H9 (cell line): ENCODE data around the gene CAB39. TPM values are rescaled to one million over a fixed set of nuclear protein-coding genes. Genes with fewer than 3 reads are reported as not detected.

Source experiments
- DNase-seq: peaks from one replicate; pipeline ENCODE4 v3.0.0-alpha.2; 2017
- H2AFZ ChIP-seq: one replicate; pipeline ENCODE4 v1.6.1; 2013; ENCODE audit warnings: mild to moderate bottlenecking, low read length, control low read depth, moderate library complexity
- H2AK5ac ChIP-seq: 2 replicates; pipeline ENCODE4 v1.6.1; 2013; ENCODE audit warnings: low read length, control low read depth, mixed read lengths; ENCODE audit not compliant: insufficient read length
- H2BK120ac ChIP-seq: one replicate; pipeline ENCODE4 v1.6.1; 2013; ENCODE audit warnings: low read depth, mild to moderate bottlenecking, low read length, control low read depth, inconsistent platforms; ENCODE audit not compliant: poor library complexity, severe bottlenecking
- H2BK12ac ChIP-seq: 2 replicates; pipeline ENCODE4 v1.6.1; 2013; ENCODE audit warnings: low read length, control low read depth, mixed read lengths, low read depth; ENCODE audit not compliant: insufficient read length
- H2BK15ac ChIP-seq: 2 replicates; pipeline ENCODE4 v1.6.1; 2013; ENCODE audit warnings: low read depth, low read length, control low read depth
- H2BK20ac ChIP-seq: one replicate; pipeline ENCODE4 v1.6.1; 2013; ENCODE audit warnings: low read depth, mild to moderate bottlenecking, low read length, control low read depth, inconsistent platforms; ENCODE audit not compliant: poor library complexity, severe bottlenecking
- H2BK5ac ChIP-seq: 2 replicates; pipeline ENCODE4 v1.6.1; 2013; ENCODE audit warnings: low read length, control low read depth, mixed read lengths; ENCODE audit not compliant: insufficient read length
- H3K14ac ChIP-seq: 2 replicates; pipeline ENCODE4 v1.6.1; 2013; ENCODE audit warnings: low read length, control low read depth; ENCODE audit not compliant: insufficient read depth
- H3K18ac ChIP-seq: 2 replicates; pipeline ENCODE4 v1.6.1; 2013; ENCODE audit warnings: low read depth, mild to moderate bottlenecking, mixed read lengths, low read length, control low read depth; ENCODE audit not compliant: insufficient read length
- H3K23ac ChIP-seq: 2 replicates; pipeline ENCODE4 v1.6.1; 2013; ENCODE audit warnings: low read length, control low read depth, mixed read lengths, low read depth; ENCODE audit not compliant: insufficient read length
- H3K23me2 ChIP-seq: 2 replicates; pipeline ENCODE4 v1.6.1; 2013; ENCODE audit warnings: low read depth, mild to moderate bottlenecking, mixed read lengths, low read length, control low read depth; ENCODE audit not compliant: insufficient read length, poor library complexity, severe bottlenecking
- H3K27ac ChIP-seq: 2 replicates; pipeline ENCODE4 v1.5.1; 2013; ENCODE audit warnings: low read length, control low read depth, mixed read lengths, low read depth; ENCODE audit not compliant: insufficient read length
- H3K27me3 ChIP-seq: 2 replicates; pipeline ENCODE4 v1.6.1; 2013; ENCODE audit warnings: low read length, control low read depth, inconsistent platforms; ENCODE audit not compliant: insufficient read depth
- H3K4ac ChIP-seq: 2 replicates; pipeline ENCODE4 v1.6.1; 2013; ENCODE audit warnings: low read depth, mild to moderate bottlenecking, control low read depth, inconsistent platforms, low read length, moderate library complexity
- H3K4me1 ChIP-seq: 2 replicates; pipeline ENCODE4 v1.6.1; 2013; ENCODE audit warnings: low read length, control low read depth, inconsistent platforms; ENCODE audit not compliant: insufficient read depth
- H3K4me2 ChIP-seq: 2 replicates; pipeline ENCODE4 v1.6.1; 2013; ENCODE audit warnings: low read length, control low read depth, mixed read lengths; ENCODE audit not compliant: insufficient read length, insufficient read depth
- H3K56ac ChIP-seq: 2 replicates; pipeline ENCODE4 v1.6.1; 2013; ENCODE audit warnings: low read depth, mild to moderate bottlenecking, mixed read lengths, low read length, control low read depth; ENCODE audit not compliant: insufficient read length
- H3K79me1 ChIP-seq: 2 replicates; pipeline ENCODE4 v1.6.1; 2013; ENCODE audit warnings: low read depth, mild to moderate bottlenecking, moderate library complexity, low read length, control low read depth, inconsistent platforms; ENCODE audit not compliant: insufficient read depth, poor library complexity, severe bottlenecking
- H3K79me2 ChIP-seq: 2 replicates; pipeline ENCODE4 v1.6.1; 2013; ENCODE audit warnings: low read length, control low read depth, inconsistent platforms; ENCODE audit not compliant: insufficient read depth
- H3K9ac ChIP-seq: 2 replicates; pipeline ENCODE4 v1.6.1; 2013; ENCODE audit warnings: low read length, control low read depth, mixed read lengths; ENCODE audit not compliant: insufficient read length; ENCODE audit errors: extremely low read depth
- H3K9me3 ChIP-seq: one replicate; pipeline ENCODE4 v1.6.1; 2013; ENCODE audit warnings: low read depth, low read length, inconsistent platforms; ENCODE audit not compliant: control insufficient read depth
- H3T11ph ChIP-seq: one replicate; pipeline ENCODE4 v1.6.1; 2013; ENCODE audit warnings: mild to moderate bottlenecking, low read length, control low read depth, inconsistent platforms
- H4K20me1 ChIP-seq: one replicate; pipeline ENCODE4 v1.6.1; 2013; ENCODE audit not compliant: control insufficient read depth, insufficient read length, insufficient read depth
- H4K5ac ChIP-seq: 2 replicates; pipeline ENCODE4 v1.6.1; 2013; ENCODE audit warnings: low read depth, mild to moderate bottlenecking, mixed read lengths, low read length, control low read depth; ENCODE audit not compliant: insufficient read length
- H4K8ac ChIP-seq: replicated peaks from 2 replicates; pipeline ENCODE4 v1.6.1; 2013; ENCODE audit warnings: low read length, control low read depth, mixed read lengths, low read depth; ENCODE audit not compliant: insufficient read length
- H4K91ac ChIP-seq: 2 replicates; pipeline ENCODE4 v1.6.1; 2013; ENCODE audit warnings: low read depth, mild to moderate bottlenecking, moderate library complexity, mixed read lengths, low read length, control low read depth; ENCODE audit not compliant: insufficient read length
- H3K27ac Mint-ChIP-seq, 3 experiments: 2 replicates in 2 of 3; 3 replicates in 1 of 3; pipeline ENCODE4 v1.8.0; 2020 to 2021; ENCODE audit warnings: mixed read lengths in 3 of 3, mild to moderate bottlenecking in 1 of 3, moderate library complexity in 1 of 3
- H3K27me3 Mint-ChIP-seq: 2 replicates; pipeline ENCODE4 v1.8.0; 2021; ENCODE audit warnings: low read depth, mild to moderate bottlenecking, moderate library complexity, mixed read lengths
- H3K36me3 Mint-ChIP-seq, 3 experiments: 2 replicates in 2 of 3; 3 replicates in 1 of 3; pipeline ENCODE4 v1.8.0; 2020 to 2021; ENCODE audit warnings: low read depth in 3 of 3, mixed read lengths in 3 of 3; ENCODE audit not compliant: insufficient read depth in 1 of 3
- H3K4me1 Mint-ChIP-seq, 2 experiments: 2 replicates each; pipeline ENCODE4 v1.8.0; 2020; ENCODE audit warnings: mixed read lengths in 2 of 2
- H3K4me3 Mint-ChIP-seq, 2 experiments: 2 replicates in 1 of 2; 3 replicates in 1 of 2; pipeline ENCODE4 v1.8.0; 2020 to 2021; ENCODE audit warnings: mild to moderate bottlenecking in 2 of 2, mixed read lengths in 2 of 2, moderate library complexity in 1 of 2
- H3K9me3 Mint-ChIP-seq, 2 experiments: 2 replicates in 1 of 2; 3 replicates in 1 of 2; pipeline ENCODE4 v1.8.0; 2020; ENCODE audit warnings: mild to moderate bottlenecking in 2 of 2, mixed read lengths in 2 of 2, moderate library complexity in 1 of 2
- CTCF ChIP-seq: fragments of 200-600 bp; sonication (generic); conservative IDR thresholded peaks from 3 replicates; pipeline ENCODE4 v1.8.0; 2021; ENCODE audit warnings: antibody characterized with exemption, mild to moderate bottlenecking
- WGBS: extraction: QIAGEN DNeasy Blood & Tissue Kit; methylation state at CpG from one replicate; pipeline ENCODE4 v1.1.7; 2013; ENCODE audit warnings: missing lambda C conversion rate, low lambda C conversion rate, mixed read lengths; ENCODE audit not compliant: insufficient read length; ENCODE audit errors: extremely low coverage; 5-methylcytosine and 5-hydroxymethylcytosine counted together
- total RNA-seq: library from RNA; stranded (reverse); gene quantifications from 2 replicates; pipeline ENCODE4 v1.2.1, GENCODE V29; 2021

CAB39 gene
- total RNA-seq, 1 experiment from 2014 or later: 42.7 TPM

GRCh38 chr2:230694241-230694640, 18.4 kb upstream of the CAB39 start:
- H3K4me2 ChIP-seq: no peak overlapping the region
- H3K9me3 Mint-ChIP-seq: no peaks in the 10 kb centered on the region
- no peak overlapping the region for H3K4ac ChIP-seq
- H3K27ac Mint-ChIP-seq: peak overlapping the region in 1 of 3 experiments; percentile 25; a peak in 1 of 7 replicates
- H3K4me1 Mint-ChIP-seq: peaks cover 5 to 9% of the 10 kb centered on the region in 2 experiments
- no peak overlapping the region for H4K8ac ChIP-seq
- no peak overlapping the region for H3K23ac ChIP-seq
- H2BK20ac ChIP-seq: no peak overlapping the region
- H3K18ac ChIP-seq: no peak overlapping the region
- no peaks in the 10 kb centered on the region for H3K9me3 ChIP-seq
- no peak overlapping the region for H3K9ac ChIP-seq
- H3K4me1 ChIP-seq: peaks cover 4% of the 10 kb centered on the region; the same call in 1 of the 2 replicates
- no peak overlapping the region for H4K5ac ChIP-seq
- WGBS: no CpG with 5 or more reads among the region's 3 CpGs
- no peak overlapping the region for H2BK12ac ChIP-seq
- no peaks in the 10 kb centered on the region for H3K79me2 ChIP-seq
- H3K56ac ChIP-seq: no peak overlapping the region
- no peak for DNase-seq
- no peaks in the 10 kb centered on the region; a peak in 1 of 7 replicates for H3K36me3 Mint-ChIP-seq
- no peak overlapping the region for H2BK5ac ChIP-seq
- H3K23me2 ChIP-seq: no peaks in the 10 kb centered on the region
- no peak overlapping the region for H2AK5ac ChIP-seq
- H4K20me1 ChIP-seq: no peaks in the 10 kb centered on the region
- no peak overlapping the region for H2BK15ac ChIP-seq
- H4K91ac ChIP-seq: no peak overlapping the region
- no peak overlapping the region for H3K27ac ChIP-seq
- H3T11ph ChIP-seq: no peak overlapping the region
- H2AFZ ChIP-seq: no peak overlapping the region
- no peak overlapping the region for H3K4me3 Mint-ChIP-seq
- H3K14ac ChIP-seq: no peak overlapping the region; the same call in 1 of the 2 replicates
- no peak for TF ChIP-seq CTCF
- H3K79me1 ChIP-seq: no peaks in the 10 kb centered on the region
- H3K27me3 Mint-ChIP-seq: peaks cover 1% of the 10 kb centered on the region; the same call in 1 of the 2 replicates
- no peaks in the 10 kb centered on the region for H3K27me3 ChIP-seq
- no peak overlapping the region for H2BK120ac ChIP-seq
